Nephron progenitor cell (in vitro differentiated cells): ENCODE results near the gene SLC47A1.

ENCODE experiments used
- DNase-seq: peaks from one replicate; pipeline ENCODE4 v3.0.0; 2021
- H3K27ac Mint-ChIP-seq: 2 replicates; pipeline ENCODE4 v1.8.0; 2021; ENCODE audit warnings: mild to moderate bottlenecking, moderate library complexity, mixed read lengths
- H3K27me3 Mint-ChIP-seq: 2 replicates; pipeline ENCODE4 v1.8.0; 2021; ENCODE audit warnings: mild to moderate bottlenecking, low read depth, mixed read lengths; ENCODE audit not compliant: poor library complexity
- H3K36me3 Mint-ChIP-seq: 2 replicates; pipeline ENCODE4 v1.8.0; 2021; ENCODE audit warnings: low read depth, mixed read lengths
- H3K4me1 Mint-ChIP-seq: 2 replicates; pipeline ENCODE4 v1.8.0; 2021; ENCODE audit warnings: mixed read lengths
- H3K4me3 Mint-ChIP-seq: 2 replicates; pipeline ENCODE4 v1.8.0; 2021; ENCODE audit warnings: mild to moderate bottlenecking, moderate library complexity, mixed read lengths
- H3K9me3 Mint-ChIP-seq: 2 replicates; pipeline ENCODE4 v1.8.0; 2021; ENCODE audit warnings: mild to moderate bottlenecking, moderate library complexity, mixed read lengths
- TF ChIP-seq, protein P1 (sequence below): fragments of 200-600 bp; sonication (generic); IDR thresholded peaks from 2 replicates; pipeline ENCODE4 v1.5.0; 2021; ENCODE audit warnings: antibody characterized with exemption

SLC47A1 gene

DNA sequence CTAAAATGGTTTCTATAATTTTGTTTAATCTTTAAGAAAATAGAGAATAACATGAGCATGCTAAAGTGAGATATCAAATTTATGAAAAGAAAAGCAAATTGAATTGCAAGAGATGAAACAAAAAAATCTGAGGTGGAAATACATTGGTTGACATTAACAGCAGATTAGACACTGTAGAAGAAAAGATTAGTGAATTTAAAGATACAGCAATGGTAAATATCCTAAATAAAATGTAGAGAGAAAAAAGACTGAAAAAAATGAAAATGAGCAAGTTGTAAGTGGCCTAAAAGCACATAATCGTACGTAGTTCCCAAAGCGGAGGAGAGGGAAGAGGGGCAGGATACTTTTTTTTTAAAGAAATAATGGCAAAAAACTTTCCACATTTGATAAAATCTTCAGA is 84.4 kb downstream of the SLC47A1 start:
- Mint-ChIP-seq H3K4me3 (no peak overlapping the region), H3K27ac (no peak overlapping the region), H3K4me1 (no peaks in the 10 kb centered on the region), H3K27me3 (peaks cover 6% of the 10 kb centered on the region), H3K36me3 (peaks cover 20% of the 10 kb centered on the region), H3K9me3 (peaks cover 52% of the 10 kb centered on the region)
- DNase-seq, result no peak
- TF ChIP-seq, protein P1, sequence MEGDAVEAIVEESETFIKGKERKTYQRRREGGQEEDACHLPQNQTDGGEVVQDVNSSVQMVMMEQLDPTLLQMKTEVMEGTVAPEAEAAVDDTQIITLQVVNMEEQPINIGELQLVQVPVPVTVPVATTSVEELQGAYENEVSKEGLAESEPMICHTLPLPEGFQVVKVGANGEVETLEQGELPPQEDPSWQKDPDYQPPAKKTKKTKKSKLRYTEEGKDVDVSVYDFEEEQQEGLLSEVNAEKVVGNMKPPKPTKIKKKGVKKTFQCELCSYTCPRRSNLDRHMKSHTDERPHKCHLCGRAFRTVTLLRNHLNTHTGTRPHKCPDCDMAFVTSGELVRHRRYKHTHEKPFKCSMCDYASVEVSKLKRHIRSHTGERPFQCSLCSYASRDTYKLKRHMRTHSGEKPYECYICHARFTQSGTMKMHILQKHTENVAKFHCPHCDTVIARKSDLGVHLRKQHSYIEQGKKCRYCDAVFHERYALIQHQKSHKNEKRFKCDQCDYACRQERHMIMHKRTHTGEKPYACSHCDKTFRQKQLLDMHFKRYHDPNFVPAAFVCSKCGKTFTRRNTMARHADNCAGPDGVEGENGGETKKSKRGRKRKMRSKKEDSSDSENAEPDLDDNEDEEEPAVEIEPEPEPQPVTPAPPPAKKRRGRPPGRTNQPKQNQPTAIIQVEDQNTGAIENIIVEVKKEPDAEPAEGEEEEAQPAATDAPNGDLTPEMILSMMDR, result no peak

DNA sequence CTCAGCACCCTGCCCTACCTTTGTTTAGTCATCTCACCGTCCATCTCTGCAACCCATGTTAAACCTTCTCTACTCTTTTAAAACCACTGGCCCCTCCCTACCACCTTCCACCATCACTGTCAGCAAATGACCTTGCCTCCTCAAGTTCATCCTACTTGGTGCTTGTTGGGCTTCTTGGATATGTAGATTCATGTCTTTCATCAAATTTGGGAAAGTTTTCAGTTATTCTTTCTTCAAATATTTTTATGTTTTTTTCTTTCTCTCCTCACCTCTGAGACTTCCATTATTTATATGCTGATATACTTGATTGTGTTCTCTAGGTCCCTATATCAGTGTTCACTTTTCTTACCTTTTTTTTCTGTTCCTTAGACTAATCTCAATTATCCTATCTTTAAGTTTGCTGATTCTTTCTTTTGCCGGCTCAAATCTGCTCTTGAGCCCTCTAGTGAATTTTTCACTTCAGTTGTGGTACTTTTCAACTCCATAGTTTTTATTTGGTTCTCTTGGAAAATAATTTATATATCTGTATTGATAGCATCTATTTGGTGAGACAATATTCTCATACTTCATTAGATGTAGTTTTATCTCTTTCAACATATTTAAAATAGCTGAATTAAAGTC is 86.2 kb downstream of the SLC47A1 start:
- peaks cover 52% of the 10 kb centered on the region for H3K9me3 Mint-ChIP-seq
- no peaks in the 10 kb centered on the region for H3K4me1 Mint-ChIP-seq
- no peak overlapping the region for H3K4me3 Mint-ChIP-seq
- no peak for DNase-seq
- peaks cover 20% of the 10 kb centered on the region for H3K36me3 Mint-ChIP-seq
- no peak overlapping the region for H3K27ac Mint-ChIP-seq
- TF ChIP-seq, protein P1, result no peak
- no peaks in the 10 kb centered on the region for H3K27me3 Mint-ChIP-seq

DNA sequence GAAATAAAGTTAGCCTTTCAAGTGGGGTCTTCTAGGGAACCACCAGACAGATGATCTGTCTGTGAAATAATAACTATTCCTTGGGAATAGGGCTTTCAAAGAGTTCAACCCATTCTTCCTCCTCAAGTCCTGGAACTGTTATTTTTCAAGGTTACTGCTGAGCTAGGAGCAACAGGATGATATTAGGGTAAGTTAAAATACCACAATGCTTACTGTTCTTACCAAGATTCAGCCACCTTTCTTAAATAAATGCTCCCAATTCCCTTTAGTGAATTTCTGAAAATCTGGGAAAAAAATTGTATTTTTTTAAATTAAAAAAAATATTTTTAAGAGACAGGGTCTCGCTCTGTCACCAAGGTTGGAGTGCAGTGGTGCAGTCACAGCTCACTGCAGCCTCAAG is 88.0 kb downstream of the SLC47A1 start:
- H3K27me3 Mint-ChIP-seq, result no peaks in the 10 kb centered on the region
- H3K4me1 Mint-ChIP-seq, result no peaks in the 10 kb centered on the region
- no peak overlapping the region for H3K4me3 Mint-ChIP-seq
- DNase-seq, result no peak
- H3K36me3 Mint-ChIP-seq, result peaks cover 20% of the 10 kb centered on the region
- H3K9me3 Mint-ChIP-seq, result peaks cover 56% of the 10 kb centered on the region
- TF ChIP-seq, protein P1, result no peak
- H3K27ac Mint-ChIP-seq, result no peak overlapping the region

DNA sequence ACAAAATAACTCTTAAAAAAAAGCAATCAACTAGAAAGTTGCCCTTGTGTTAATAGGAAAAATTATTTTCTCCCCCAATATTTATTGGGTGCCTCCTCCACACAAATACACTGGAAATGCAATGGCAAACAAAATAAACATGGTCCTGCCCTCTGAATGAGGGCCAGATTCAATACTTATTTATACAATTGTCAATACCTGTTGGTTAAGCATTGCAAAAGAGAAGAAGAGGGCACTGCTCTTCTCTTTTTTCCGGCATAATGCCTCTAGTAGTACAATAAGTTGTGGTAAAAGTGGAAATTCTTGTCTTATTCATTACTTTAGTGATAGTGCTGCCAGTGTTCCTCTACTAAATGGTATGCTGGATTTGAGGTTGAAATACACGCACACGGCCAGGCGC is 92.4 kb downstream of the SLC47A1 start:
- Mint-ChIP-seq H3K27me3 (peaks cover under 1% of the 10 kb centered on the region), H3K9me3 (peaks cover 29% of the 10 kb centered on the region), H3K36me3 (no peaks in the 10 kb centered on the region), H3K27ac (no peak overlapping the region), H3K4me3 (no peak overlapping the region), H3K4me1 (no peaks in the 10 kb centered on the region)
- TF ChIP-seq, protein P1, result no peak
- no peak for DNase-seq
